A204.1 (cell line): Measurements from ENCODE around the gene CBX3.
A peak's percentile ranks its signal among the peaks of the same experiment; 100 is the strongest.
"Not testable (repeated sequence)": the region's sequence is repeated elsewhere in the genome, so short reads cannot be mapped to it uniquely, and the experiment has no call there.

ENCODE experiments used
- FAIRE-seq: peaks from 2 replicates; lab custom pipeline; 2012; peaks lifted over from hg19 to GRCh38; lab: Jason Lieb, UNC

The CBX3 gene

GRCh38 chr7:26170663-26171062, 30.9 kb upstream of the CBX3 start:
- FAIRE-seq, result no peak

- FAIRE-seq, result no peak
Observed at GRCh38 chr7:26171601-26172000, 29.9 kb upstream of the CBX3 start.

- FAIRE-seq, result no peak
Observed at GRCh38 chr7:26172048-26172447, 29.5 kb upstream of the CBX3 start.

- not testable (repeated sequence) for FAIRE-seq
Observed at GRCh38 chr7:26175903-26176302, 25.6 kb upstream of the CBX3 start.

- FAIRE-seq, result not testable (repeated sequence)
Observed at GRCh38 chr7:26176696-26177095, 24.8 kb upstream of the CBX3 start.

GRCh38 chr7:26177269-26177668, 24.3 kb upstream of the CBX3 start:
- FAIRE-seq, result not testable (repeated sequence)

- FAIRE-seq, result no peak
Observed at GRCh38 chr7:26178272-26178960, 23.1 kb upstream of the CBX3 start.

GRCh38 chr7:26179422-26179821, 22.1 kb upstream of the CBX3 start:
- FAIRE-seq, result no peak

GRCh38 chr7:26179826-26180497, 21.6 kb upstream of the CBX3 start:
- FAIRE-seq, result no peak

GRCh38 chr7:26180792-26181198, 20.8 kb upstream of the CBX3 start:
- FAIRE-seq, result no peak

- FAIRE-seq, result no peak
Observed at GRCh38 chr7:26181474-26182227, 19.9 kb upstream of the CBX3 start.

GRCh38 chr7:26182283-26182682, 19.3 kb upstream of the CBX3 start:
- no peak for FAIRE-seq

- FAIRE-seq, result no peak
Observed at GRCh38 chr7:26182706-26183105, 18.8 kb upstream of the CBX3 start.

- no peak for FAIRE-seq
Observed at GRCh38 chr7:26183545-26184280, 17.8 kb upstream of the CBX3 start.

GRCh38 chr7:26184281-26185101, 17.1 kb upstream of the CBX3 start:
- not testable (repeated sequence) for FAIRE-seq

- peak; percentile 21 for FAIRE-seq
Observed at GRCh38 chr7:26185131-26185843, 16.3 kb upstream of the CBX3 start.

- FAIRE-seq, result no peak
Observed at GRCh38 chr7:26185844-26186180, 15.7 kb upstream of the CBX3 start.

GRCh38 chr7:26186364-26187311, 14.9 kb upstream of the CBX3 start:
- FAIRE-seq, result no peak

- FAIRE-seq, result no peak
Observed at GRCh38 chr7:26187380-26188205, 14.0 kb upstream of the CBX3 start.
